MM.1S (cell line): ENCODE data around the gene PMPCA.

Experiments used
- DNase-seq: peaks from one replicate; pipeline ENCODE4 v3.0.0-alpha.2; 2015
- H2AFZ ChIP-seq: fragments of 300-600 bp; sonication (generic); 2 replicates; pipeline ENCODE4 v1.6.0; 2016; ENCODE audit warnings: antibody characterized with exemption, low read length
- H3F3A ChIP-seq: fragments of 300-600 bp; sonication (generic); 2 replicates; pipeline ENCODE4 v1.6.1; 2016; ENCODE audit warnings: mild to moderate bottlenecking, antibody characterized with exemption, low read length, moderate library complexity, mixed read lengths; ENCODE audit not compliant: insufficient read depth
- H3K27ac ChIP-seq: fragments of 300-600 bp; sonication (generic); 2 replicates; pipeline ENCODE4 v1.5.1; 2016; ENCODE audit warnings: mild to moderate bottlenecking, low read length
- H3K27me3 ChIP-seq: fragments of 300-600 bp; sonication (generic); replicated peaks from 2 replicates; pipeline ENCODE4 v1.6.0; 2016; ENCODE audit warnings: low read length; ENCODE audit not compliant: insufficient read depth
- H3K36me3 ChIP-seq: fragments of 300-600 bp; sonication (generic); replicated peaks from 2 replicates; pipeline ENCODE4 v1.6.1; 2016; ENCODE audit warnings: mild to moderate bottlenecking, low read length, mixed read lengths; ENCODE audit not compliant: insufficient read depth
- H3K4me1 ChIP-seq: fragments of 300-600 bp; sonication (generic); 2 replicates; pipeline ENCODE4 v1.6.1; 2016; ENCODE audit warnings: low read length, mixed read lengths
- H3K4me2 ChIP-seq: fragments of 300-600 bp; sonication (generic); 2 replicates; pipeline ENCODE4 v1.6.0; 2016; ENCODE audit warnings: low read depth, low read length
- H3K4me3 ChIP-seq: fragments of 300-600 bp; sonication (generic); 2 replicates; pipeline ENCODE4 v1.5.1; 2016; ENCODE audit warnings: low read length, mixed read lengths
- H3K79me2 ChIP-seq: fragments of 300-600 bp; sonication (generic); 2 replicates; pipeline ENCODE4 v1.6.1; 2016; ENCODE audit warnings: mixed run types, low read length, mixed read lengths
- H3K9ac ChIP-seq: fragments of 300-600 bp; sonication (generic); 2 replicates; pipeline ENCODE4 v1.6.1; 2016; ENCODE audit warnings: low read length, mixed read lengths
- H3K9me2 ChIP-seq: fragments of 300-600 bp; sonication (generic); replicated peaks from 2 replicates; pipeline ENCODE4 v1.6.1; 2016; ENCODE audit warnings: mild to moderate bottlenecking, low read length, mixed read lengths; ENCODE audit not compliant: insufficient read depth
- H3K9me3 ChIP-seq: fragments of 300-600 bp; sonication (generic); replicated peaks from 2 replicates; pipeline ENCODE4 v1.6.1; 2016; ENCODE audit warnings: mild to moderate bottlenecking, low read length, mixed read lengths; ENCODE audit not compliant: insufficient read depth
- H4K20me1 ChIP-seq: fragments of 300-600 bp; sonication (generic); 2 replicates; pipeline ENCODE4 v1.6.1; 2016; ENCODE audit warnings: mild to moderate bottlenecking, low read length, moderate library complexity, mixed read lengths; ENCODE audit not compliant: insufficient read depth
- EZH2 ChIP-seq: fragments of 300-600 bp; sonication (generic); optimal IDR thresholded peaks from 2 replicates; pipeline ENCODE3; 2017; ENCODE audit warnings: low read depth, mild to moderate bottlenecking, antibody characterized with exemption, low read length, mixed read lengths
- EZH2phosphoT487 ChIP-seq: fragments of 300-600 bp; sonication (generic); IDR thresholded peaks from 2 replicates; pipeline ENCODE4 v1.6.1; 2018; ENCODE audit warnings: antibody characterized with exemption, low read length
- TF ChIP-seq, protein P1 (sequence below): fragments of 300-600 bp; sonication (generic); IDR thresholded peaks from 2 replicates; pipeline ENCODE4 v1.5.1; 2016; ENCODE audit warnings: antibody characterized with exemption, low read length, mixed read lengths

PMPCA gene

DNA sequence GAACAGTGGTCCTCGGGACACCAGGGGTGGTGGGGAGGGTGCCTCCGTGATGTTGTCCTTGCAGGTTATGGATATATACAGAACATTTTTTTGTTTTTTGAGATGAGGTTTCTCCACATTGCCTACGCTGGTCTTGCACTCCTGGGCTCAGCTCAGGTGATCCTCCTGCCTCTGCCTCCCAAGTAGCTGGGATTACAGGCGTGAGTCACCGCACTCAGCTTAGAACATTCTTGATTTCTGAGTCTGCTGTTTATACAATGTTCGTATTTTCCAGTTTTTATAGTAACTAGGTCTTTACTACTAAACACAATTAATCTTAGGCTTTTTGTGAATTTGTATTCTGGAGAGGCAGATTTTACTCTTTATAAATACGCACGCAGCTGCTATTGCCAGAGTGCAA is 6.0 kb downstream of the PMPCA start:
- H4K20me1 ChIP-seq: no peaks in the 10 kb centered on the region
- H3K36me3 ChIP-seq: 0 out of 2 replicates have a peak, but pooled peaks cover 8% of the 10 kb centered on the region
- peaks cover 32% of the 10 kb centered on the region for H3K79me2 ChIP-seq
- H3F3A ChIP-seq: no peaks in the 10 kb centered on the region
- no peaks in the 10 kb centered on the region for H3K9me3 ChIP-seq
- no peak overlapping the region for H2AFZ ChIP-seq
- H3K4me1 ChIP-seq: peaks cover 8% of the 10 kb centered on the region
- no peak for DNase-seq
- H3K4me2 ChIP-seq: no peak overlapping the region
- no peak overlapping the region for H3K4me3 ChIP-seq
- H3K9ac ChIP-seq: no peak overlapping the region
- no peak for TF ChIP-seq EZH2
- TF ChIP-seq, protein P1, sequence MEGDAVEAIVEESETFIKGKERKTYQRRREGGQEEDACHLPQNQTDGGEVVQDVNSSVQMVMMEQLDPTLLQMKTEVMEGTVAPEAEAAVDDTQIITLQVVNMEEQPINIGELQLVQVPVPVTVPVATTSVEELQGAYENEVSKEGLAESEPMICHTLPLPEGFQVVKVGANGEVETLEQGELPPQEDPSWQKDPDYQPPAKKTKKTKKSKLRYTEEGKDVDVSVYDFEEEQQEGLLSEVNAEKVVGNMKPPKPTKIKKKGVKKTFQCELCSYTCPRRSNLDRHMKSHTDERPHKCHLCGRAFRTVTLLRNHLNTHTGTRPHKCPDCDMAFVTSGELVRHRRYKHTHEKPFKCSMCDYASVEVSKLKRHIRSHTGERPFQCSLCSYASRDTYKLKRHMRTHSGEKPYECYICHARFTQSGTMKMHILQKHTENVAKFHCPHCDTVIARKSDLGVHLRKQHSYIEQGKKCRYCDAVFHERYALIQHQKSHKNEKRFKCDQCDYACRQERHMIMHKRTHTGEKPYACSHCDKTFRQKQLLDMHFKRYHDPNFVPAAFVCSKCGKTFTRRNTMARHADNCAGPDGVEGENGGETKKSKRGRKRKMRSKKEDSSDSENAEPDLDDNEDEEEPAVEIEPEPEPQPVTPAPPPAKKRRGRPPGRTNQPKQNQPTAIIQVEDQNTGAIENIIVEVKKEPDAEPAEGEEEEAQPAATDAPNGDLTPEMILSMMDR: no peak
- TF ChIP-seq EZH2phosphoT487: no peak
- H3K27me3 ChIP-seq: no peaks in the 10 kb centered on the region
- H3K9me2 ChIP-seq: no peaks in the 10 kb centered on the region
- no peak overlapping the region for H3K27ac ChIP-seq

DNA sequence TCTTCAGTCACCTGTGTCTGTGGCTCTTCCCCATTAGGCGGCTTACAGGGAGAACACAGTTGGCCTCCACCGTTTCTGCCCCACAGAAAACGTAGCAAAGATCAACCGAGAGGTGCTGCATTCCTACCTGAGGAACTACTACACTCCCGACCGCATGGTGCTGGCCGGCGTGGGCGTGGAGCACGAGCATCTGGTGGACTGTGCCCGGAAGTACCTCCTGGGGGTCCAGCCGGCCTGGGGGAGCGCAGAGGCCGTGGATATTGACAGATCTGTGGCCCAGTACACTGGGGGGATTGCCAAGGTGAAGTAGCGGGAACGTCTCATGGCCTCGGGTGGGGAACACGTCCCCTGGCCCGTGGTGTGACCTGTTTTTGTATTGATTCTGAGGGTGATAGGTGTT is 6.5 kb downstream of the PMPCA start:
- Histone ChIP-seq H3K4me1 (peaks cover 3% of the 10 kb centered on the region), H3K9ac (no peak overlapping the region), H3K4me3 (no peak overlapping the region), H3F3A (no peaks in the 10 kb centered on the region), H3K27me3 (no peaks in the 10 kb centered on the region), H3K9me2 (no peaks in the 10 kb centered on the region), H3K9me3 (no peaks in the 10 kb centered on the region), H3K79me2 (peaks cover 27% of the 10 kb centered on the region), H4K20me1 (no peaks in the 10 kb centered on the region), H3K36me3 (0 out of 2 replicates have a peak, but pooled peaks cover 8% of the 10 kb centered on the region), H2AFZ (no peak overlapping the region), H3K27ac (no peak overlapping the region), H3K4me2 (no peak overlapping the region)
- DNase-seq: no peak
- TF ChIP-seq EZH2 (no peak), EZH2phosphoT487 (no peak)
- TF ChIP-seq, protein P1: no peak

DNA sequence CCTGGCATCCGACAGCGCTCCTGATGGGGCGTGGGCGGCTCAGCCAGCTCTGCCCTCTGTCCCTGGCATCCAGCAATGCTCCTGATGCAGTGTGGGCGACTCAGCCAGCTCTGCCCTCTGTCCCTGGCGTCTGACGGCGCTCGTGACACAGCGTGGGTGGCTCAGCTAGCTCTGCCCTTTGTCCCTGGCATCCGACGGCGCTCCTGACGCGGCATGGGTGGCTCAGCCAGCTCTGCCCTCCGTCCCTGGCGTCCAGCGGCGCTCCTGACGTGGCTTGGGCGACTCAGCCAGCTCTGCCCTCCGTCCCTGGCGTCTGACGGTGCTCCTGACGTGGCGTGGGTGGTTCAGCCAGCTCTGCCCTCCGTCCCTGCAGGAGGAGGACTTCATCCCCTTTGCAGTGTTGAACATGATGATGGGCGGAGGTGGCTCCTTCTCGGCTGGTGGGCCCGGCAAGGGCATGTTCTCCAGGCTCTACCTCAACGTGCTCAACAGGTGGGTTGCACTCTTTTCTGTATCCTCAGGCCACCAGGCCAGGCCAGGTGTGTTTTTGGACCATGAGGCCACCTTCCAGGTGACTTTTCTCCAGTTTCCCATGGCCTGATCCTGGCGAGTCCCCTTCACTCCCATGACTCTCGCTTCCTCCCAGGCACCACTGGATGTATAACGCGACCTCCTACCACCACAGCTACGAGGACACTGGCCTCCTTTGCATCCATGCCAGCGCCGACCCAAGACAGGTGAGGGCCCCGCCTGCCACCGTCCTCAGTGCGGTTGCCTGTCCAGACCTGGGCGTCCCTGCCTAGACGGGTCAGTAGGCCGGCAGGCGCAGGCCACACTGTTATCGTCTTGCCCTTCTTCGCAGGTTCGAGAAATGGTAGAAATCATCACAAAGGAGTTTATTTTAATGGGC is 8.0 kb downstream of the PMPCA start:
- H3K9me3 ChIP-seq: no peaks in the 10 kb centered on the region
- no peak overlapping the region for H3K27ac ChIP-seq
- no peak overlapping the region for H3K4me2 ChIP-seq
- no peaks in the 10 kb centered on the region for H3K9me2 ChIP-seq
- no peaks in the 10 kb centered on the region for H3K4me1 ChIP-seq
- no peaks in the 10 kb centered on the region for H3K27me3 ChIP-seq
- 0 out of 2 replicates have a peak, but pooled peaks cover 6% of the 10 kb centered on the region for H3K36me3 ChIP-seq
- H2AFZ ChIP-seq: no peak overlapping the region
- H3K4me3 ChIP-seq: no peak overlapping the region
- H4K20me1 ChIP-seq: no peaks in the 10 kb centered on the region
- H3F3A ChIP-seq: no peaks in the 10 kb centered on the region
- H3K9ac ChIP-seq: no peak overlapping the region
- DNase-seq: no peak
- peaks cover 12% of the 10 kb centered on the region for H3K79me2 ChIP-seq
- TF ChIP-seq EZH2 (no peak), EZH2phosphoT487 (no peak)
- TF ChIP-seq, protein P1: no peak
